ENCODE data around the gene FRMD8. TPM values are rescaled to one million over a fixed set of nuclear protein-coding genes. Genes with fewer than 3 reads are reported as not detected.

Gene FRMD8
- total and polyA plus RNA-seq, 9 of the 15 experiments (the other 6 are each of a cell fraction or from before 2014, with no cell fraction given): 4.5 to 54.5 (median 15.8) TPM

DNA sequence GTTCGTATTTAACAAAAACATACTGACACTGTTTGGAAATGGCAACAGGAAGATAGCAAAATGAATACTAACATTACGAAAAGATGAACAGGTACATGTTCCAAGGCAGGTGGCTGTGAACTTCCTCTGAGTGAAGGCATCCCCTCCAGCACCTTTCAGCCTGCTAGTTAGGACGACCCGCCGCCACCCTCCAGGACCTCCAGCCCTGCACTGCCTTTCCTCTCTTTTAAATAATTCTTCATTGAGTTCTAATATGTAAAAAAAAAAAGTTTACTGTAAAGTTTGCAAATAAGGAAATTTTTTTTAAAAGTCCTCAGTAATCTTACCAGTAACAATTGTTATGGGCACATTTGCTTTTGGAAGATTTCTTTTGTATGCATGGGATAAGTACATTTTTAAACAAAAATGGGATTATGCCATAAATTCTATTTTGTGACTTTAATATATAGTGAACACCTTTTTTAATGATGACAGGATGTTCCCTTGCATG lies 42.2 kb downstream of the FRMD8 start (continued):
- no peak for TF ChIP-seq ZNF436 (CRISPR knock-in tag; IDR thresholded peaks at IDR 0.05)
- TF ChIP-seq ZNF644 (tag; IDR thresholded peaks at IDR 0.05; ENCODE audit: low read depth): no peak
- TF ChIP-seq NFIC (IDR thresholded peaks at IDR 0.05): no peak
- TF ChIP-seq POLR2H (tag; IDR thresholded peaks at IDR 0.05; ENCODE audit: low read depth): no peak
- no peak for TF ChIP-seq MEF2D (tag; conservative IDR thresholded peaks at IDR 0.05; ENCODE audit: low read depth)
- no peak for TF ChIP-seq NEUROD1 (IDR thresholded peaks at IDR 0.05; ENCODE audit: borderline replicate concordance, low read depth, low read length, partially characterized antibody)
- TF ChIP-seq GATA2 (CRISPR knock-in tag; IDR thresholded peaks at IDR 0.05): no peak
- peak; percentile 53; the same call in 1 of the 2 replicates for TF ChIP-seq CHD2 (IDR thresholded peaks at IDR 0.05; ENCODE audit: low read depth, low read length)
- TF ChIP-seq IRF2 (CRISPR knock-in tag; IDR thresholded peaks at IDR 0.05): no peak
- no peak for TF ChIP-seq SMC3 (conservative IDR thresholded peaks at IDR 0.05; ENCODE audit: insufficient read depth, low read depth, low read length)
- no peak for TF ChIP-seq CHD4 (IDR thresholded peaks at IDR 0.05; ENCODE audit: insufficient read depth, insufficient replicate concordance, low read depth, low read length, poor library complexity, severe bottlenecking)
- no peak for TF ChIP-seq NFE2 (IDR thresholded peaks at IDR 0.05; ENCODE audit: low read depth)
- TF ChIP-seq TAF7 (tag; IDR thresholded peaks at IDR 0.05): no peak
- TF ChIP-seq RB1 (IDR thresholded peaks at IDR 0.05; ENCODE audit: low read depth): no peak
- no peak for TF ChIP-seq SRSF9 (IDR thresholded peaks at IDR 0.05; ENCODE audit: borderline replicate concordance, low read depth, low read length)
- no peak for TF ChIP-seq SMAD3 (CRISPR knock-in tag; conservative IDR thresholded peaks at IDR 0.05)
- TF ChIP-seq TCFL5 (CRISPR knock-in tag; conservative IDR thresholded peaks at IDR 0.05): no peak
- TF ChIP-seq, protein P1, sequence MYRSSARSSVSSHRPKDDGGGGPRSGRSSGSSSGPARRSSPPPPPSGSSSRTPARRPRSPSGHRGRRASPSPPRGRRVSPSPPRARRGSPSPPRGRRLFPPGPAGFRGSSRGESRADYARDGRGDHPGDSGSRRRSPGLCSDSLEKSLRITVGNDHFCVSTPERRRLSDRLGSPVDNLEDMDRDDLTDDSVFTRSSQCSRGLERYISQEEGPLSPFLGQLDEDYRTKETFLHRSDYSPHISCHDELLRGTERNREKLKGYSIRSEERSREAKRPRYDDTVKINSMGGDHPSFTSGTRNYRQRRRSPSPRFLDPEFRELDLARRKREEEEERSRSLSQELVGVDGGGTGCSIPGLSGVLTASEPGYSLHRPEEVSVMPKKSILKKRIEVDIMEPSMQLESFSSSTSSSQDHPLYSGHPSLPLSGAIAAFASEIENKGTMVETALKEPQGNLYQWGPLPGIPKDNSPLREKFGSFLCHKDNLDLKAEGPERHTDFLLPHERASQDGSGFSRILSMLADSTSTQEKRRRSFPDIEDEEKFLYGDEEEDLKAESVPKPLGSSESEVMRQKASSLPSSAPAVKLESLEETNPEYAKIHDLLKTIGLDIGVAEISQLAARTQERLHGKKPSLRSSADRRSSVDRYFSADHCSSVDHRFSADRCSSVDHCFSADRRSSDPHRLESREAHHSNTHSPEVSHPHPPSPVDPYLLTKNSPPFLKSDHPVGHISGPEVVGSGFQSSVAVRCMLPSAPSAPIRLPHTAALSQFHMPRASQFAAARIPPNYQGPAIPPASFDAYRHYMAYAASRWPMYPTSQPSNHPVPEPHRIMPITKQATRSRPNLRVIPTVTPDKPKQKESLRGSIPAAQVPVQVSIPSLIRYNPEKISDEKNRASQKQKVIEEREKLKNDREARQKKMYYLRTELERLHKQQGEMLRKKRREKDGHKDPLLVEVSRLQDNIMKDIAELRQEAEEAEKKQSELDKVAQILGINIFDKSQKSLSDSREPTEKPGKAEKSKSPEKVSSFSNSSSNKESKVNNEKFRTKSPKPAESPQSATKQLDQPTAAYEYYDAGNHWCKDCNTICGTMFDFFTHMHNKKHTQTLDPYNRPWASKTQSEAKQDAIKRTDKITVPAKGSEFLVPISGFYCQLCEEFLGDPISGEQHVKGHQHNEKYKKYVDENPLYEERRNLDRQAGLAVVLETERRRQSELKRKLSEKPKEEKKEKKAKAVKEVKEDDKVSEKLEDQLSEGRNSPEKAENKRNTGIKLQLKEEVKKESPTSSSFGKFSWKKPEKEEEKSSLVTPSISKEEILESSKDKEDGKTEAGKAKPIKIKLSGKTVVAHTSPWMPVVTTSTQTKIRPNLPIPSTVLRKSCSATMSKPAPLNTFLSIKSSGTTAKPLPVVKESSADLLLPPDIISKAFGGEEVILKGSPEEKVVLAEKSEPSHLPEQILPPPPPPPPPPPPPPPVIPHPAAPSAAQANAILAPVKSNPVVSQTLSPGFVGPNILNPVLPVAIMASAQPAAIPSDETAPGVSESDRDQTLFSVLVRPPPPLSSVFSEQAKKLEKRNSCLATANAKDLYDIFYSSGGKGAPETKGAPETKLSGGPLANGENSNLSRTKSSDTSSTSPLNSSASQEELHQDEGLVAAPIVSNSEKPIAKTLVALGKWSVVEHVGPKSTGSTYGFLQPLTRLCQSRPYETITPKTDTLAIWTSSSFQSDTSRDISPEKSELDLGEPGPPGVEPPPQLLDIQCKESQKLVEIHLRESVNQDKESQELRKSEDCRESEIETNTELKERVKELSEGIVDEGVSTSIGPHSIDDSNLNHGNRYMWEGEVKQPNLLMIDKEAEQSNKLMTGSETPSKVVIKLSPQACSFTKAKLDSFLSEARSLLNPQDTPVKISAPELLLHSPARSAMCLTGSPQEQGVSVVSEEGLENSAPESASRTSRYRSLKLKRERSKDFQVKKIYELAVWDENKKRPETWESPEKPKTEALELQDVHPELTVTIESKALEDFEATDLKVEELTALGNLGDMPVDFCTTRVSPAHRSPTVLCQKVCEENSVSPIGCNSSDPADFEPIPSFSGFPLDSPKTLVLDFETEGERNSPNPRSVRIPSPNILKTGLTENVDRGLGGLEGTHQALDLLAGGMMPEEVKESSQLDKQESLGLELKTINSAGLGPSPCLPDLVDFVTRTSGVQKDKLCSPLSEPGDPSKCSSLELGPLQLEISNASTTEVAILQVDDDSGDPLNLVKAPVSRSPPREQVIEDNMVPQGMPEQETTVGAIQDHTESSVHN (IDR thresholded peaks at IDR 0.05; ENCODE audit: borderline replicate concordance in 1 of 2, low read depth in 1 of 2): no peak
- no peak for TF ChIP-seq NCOA1 (IDR thresholded peaks at IDR 0.05; ENCODE audit: low read depth)
- no peak for TF ChIP-seq MYBL2 (IDR thresholded peaks at IDR 0.05; ENCODE audit: low read depth)
- TF ChIP-seq MYBL2 (CRISPR knock-in tag; IDR thresholded peaks at IDR 0.05; ENCODE audit: borderline replicate concordance): no peak

All from K562 (cell line).